ENCODE data around the gene PPL. TPM values are rescaled to one million over a fixed set of nuclear protein-coding genes. Genes with fewer than 3 reads are reported as not detected.

PPL gene
- total RNA-seq, 4 donors from 2014 or later: 28.7 to 84.2 (median 53.0) TPM

GRCh38 chr16:4904942-4905615, 31.9 kb downstream of the PPL start:
- DNase-seq: no peak
- no peaks in the 10 kb centered on the region for H3K4me1 ChIP-seq
- H3K9me3 ChIP-seq: no peaks in the 10 kb centered on the region
- no peak overlapping the region for H3K27ac ChIP-seq
- no peak overlapping the region for H3K4me3 ChIP-seq
- TF ChIP-seq POLR2A (IDR thresholded peaks at IDR 0.05) (no peak), CTCF (IDR thresholded peaks at IDR 0.05) (no peak)
- no peaks in the 10 kb centered on the region for H3K27me3 ChIP-seq
- H3K36me3 ChIP-seq: no peaks in the 10 kb centered on the region

- H3K4me1 ChIP-seq: no peaks in the 10 kb centered on the region
- no peaks in the 10 kb centered on the region for H3K36me3 ChIP-seq
- TF ChIP-seq CTCF (IDR thresholded peaks at IDR 0.05) (no peak), POLR2A (IDR thresholded peaks at IDR 0.05) (no peak)
These were observed 32.6 kb downstream of the PPL start for GRCh38 chr16:4904108-4904941.

DNA sequence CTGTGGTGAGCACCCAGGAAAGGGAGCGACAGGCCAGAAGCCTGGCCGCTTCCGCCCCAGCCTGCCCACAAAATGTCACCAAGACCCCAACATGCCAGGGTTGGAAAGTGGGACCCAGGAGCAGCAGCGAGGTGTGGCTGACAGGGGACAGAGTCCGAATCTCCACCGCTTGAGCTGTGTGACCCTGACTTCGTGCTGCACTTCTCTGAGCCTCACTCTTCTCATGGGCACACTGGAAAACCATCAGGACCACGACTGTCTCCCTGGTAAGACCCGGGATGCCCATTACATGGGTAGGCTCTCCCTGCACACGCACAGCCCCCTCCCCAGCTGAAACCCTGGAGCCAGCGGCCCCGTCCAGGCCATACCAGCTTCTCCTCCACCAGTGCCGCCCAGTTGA, 34.9 kb downstream of the PPL start:
- H3K27ac ChIP-seq: no peak overlapping the region
- no peaks in the 10 kb centered on the region for H3K4me1 ChIP-seq
- H3K27me3 ChIP-seq: no peaks in the 10 kb centered on the region
- H3K36me3 ChIP-seq: peaks cover 0 to 6% (median 0%) of the 10 kb centered on the region in 3 donors
- DNase-seq: no peak
- no peak for TF ChIP-seq CTCF (IDR thresholded peaks at IDR 0.05)
- no peak for TF ChIP-seq POLR2A (IDR thresholded peaks at IDR 0.05)
- no peak overlapping the region for H3K4me3 ChIP-seq
- no peaks in the 10 kb centered on the region for H3K9me3 ChIP-seq

More at GRCh38 chr16:4904108-4904941, 32.6 kb downstream of the PPL start:
- Histone ChIP-seq H3K27ac (no peak overlapping the region), H3K9me3 (no peaks in the 10 kb centered on the region), H3K27me3 (no peaks in the 10 kb centered on the region), H3K4me3 (no peak overlapping the region)
- no peak for DNase-seq

GRCh38 chr16:4900750-4901149, 36.2 kb downstream of the PPL start:
- TF ChIP-seq CTCF (IDR thresholded peaks at IDR 0.05) (no peak), POLR2A (IDR thresholded peaks at IDR 0.05) (no peak)
- Histone ChIP-seq H3K4me3 (no peak overlapping the region), H3K27me3 (no peaks in the 10 kb centered on the region), H3K27ac (no peak overlapping the region), H3K4me1 (no peaks in the 10 kb centered on the region), H3K9me3 (no peaks in the 10 kb centered on the region), H3K36me3 (peaks cover 0 to 6% (median 0%) of the 10 kb centered on the region in 3 donors)
- no peak for DNase-seq

- peaks cover 0 to 11% (median 0%) of the 10 kb centered on the region in 3 donors for H3K36me3 ChIP-seq
- no peak overlapping the region for H3K27ac ChIP-seq
- no peak for TF ChIP-seq POLR2A (IDR thresholded peaks at IDR 0.05)
- TF ChIP-seq CTCF (IDR thresholded peaks at IDR 0.05): no peak
These were observed 36.9 kb downstream of the PPL start for GRCh38 chr16:4900036-4900435.

More at GRCh38 chr16:4900036-4900435, 36.9 kb downstream of the PPL start:
- no peak overlapping the region for H3K4me3 ChIP-seq
- no peak for DNase-seq
- no peaks in the 10 kb centered on the region for H3K4me1 ChIP-seq
- no peaks in the 10 kb centered on the region for H3K9me3 ChIP-seq
- no peaks in the 10 kb centered on the region for H3K27me3 ChIP-seq

Data from Peyer's patch (tissue), 4 donors.